Stimulated activated CD8-positive, alpha-beta memory T cell treated with anti-CD3 and anti-CD28 coated beads, Interleukin-7, amount 100 ng/mL, for 48 hours (primary cell): ENCODE data around the gene POU2F1.

Experiments used
- DNase-seq, 2 donors: peaks; one replicate each; pipeline ENCODE4 v3.0.0-alpha.2; 2020; ENCODE audit warnings: low read depth in 1 of 2; ENCODE audit errors: extremely low read depth in 1 of 2

Gene POU2F1

GRCh38 chr1:167220537-167221125, at the start of gene POU2F1:
Gene POU2F1, plus strand, starts transcription at chr1:167220886. Its CDS starts 12 bp downstream, at chr1:167220898.
- DNase-seq: peak; percentile 96 to 97

- DNase-seq: no peak
These were observed 49.3 kb upstream of the POU2F1 start for GRCh38 chr1:167171286-167171929.

- no peak for DNase-seq
These were observed 47.0 kb upstream of the POU2F1 start for GRCh38 chr1:167173516-167174184.

GRCh38 chr1:167175901-167176300, 44.8 kb upstream of the POU2F1 start:
- DNase-seq: no peak

GRCh38 chr1:167178831-167179230, 41.9 kb upstream of the POU2F1 start:
- DNase-seq: no peak

GRCh38 chr1:167182571-167183320, 37.9 kb upstream of the POU2F1 start:
- no peak for DNase-seq

GRCh38 chr1:167184081-167184480, 36.6 kb upstream of the POU2F1 start:
- DNase-seq: no peak

- no peak for DNase-seq
These were observed 35.6 kb upstream of the POU2F1 start for GRCh38 chr1:167185062-167185461.

GRCh38 chr1:167185974-167186657, 34.6 kb upstream of the POU2F1 start:
- no peak for DNase-seq

GRCh38 chr1:167186771-167187170, 33.9 kb upstream of the POU2F1 start:
- no peak for DNase-seq

GRCh38 chr1:167190747-167191237, 29.9 kb upstream of the POU2F1 start:
- no peak for DNase-seq

GRCh38 chr1:167191958-167192357, 28.7 kb upstream of the POU2F1 start:
- DNase-seq: no peak

- DNase-seq: no peak
These were observed 26.5 kb upstream of the POU2F1 start for GRCh38 chr1:167194182-167194581.

GRCh38 chr1:167196166-167196565, 24.5 kb upstream of the POU2F1 start:
- DNase-seq: no peak

GRCh38 chr1:167197236-167197635, 23.4 kb upstream of the POU2F1 start:
- DNase-seq: no peak

- DNase-seq: no peak
These were observed 23.0 kb upstream of the POU2F1 start for GRCh38 chr1:167197692-167198091.

GRCh38 chr1:167198518-167199133, 22.1 kb upstream of the POU2F1 start:
- no peak for DNase-seq

GRCh38 chr1:167199656-167200055, 21.0 kb upstream of the POU2F1 start:
- no peak for DNase-seq

- DNase-seq: no peak
These were observed 20.4 kb upstream of the POU2F1 start for GRCh38 chr1:167200272-167200671.

- no peak for DNase-seq
These were observed 19.9 kb upstream of the POU2F1 start for GRCh38 chr1:167200749-167201148.
